Measurements from ENCODE around the gene EVC2. TPM values are rescaled to one million over a fixed set of nuclear protein-coding genes. Genes with fewer than 3 reads are reported as not detected.

The EVC2 gene
- total and polyA plus RNA-seq, 10 of the 15 experiments (the other 5 are each of a cell fraction or from before 2014, with no cell fraction given), result 0.34 to 10.4 (median 5.6) TPM

GRCh38 chr4:5517372-5517771, 191.0 kb downstream of the EVC2 start:
- 45% methylated on average over 4 of the region's 4 CpGs for WGBS (ENCODE audit: insufficient coverage, insufficient replicate concordance, low lambda C conversion rate, missing lambda C conversion rate)
- ATAC-seq, result no peak

DNA sequence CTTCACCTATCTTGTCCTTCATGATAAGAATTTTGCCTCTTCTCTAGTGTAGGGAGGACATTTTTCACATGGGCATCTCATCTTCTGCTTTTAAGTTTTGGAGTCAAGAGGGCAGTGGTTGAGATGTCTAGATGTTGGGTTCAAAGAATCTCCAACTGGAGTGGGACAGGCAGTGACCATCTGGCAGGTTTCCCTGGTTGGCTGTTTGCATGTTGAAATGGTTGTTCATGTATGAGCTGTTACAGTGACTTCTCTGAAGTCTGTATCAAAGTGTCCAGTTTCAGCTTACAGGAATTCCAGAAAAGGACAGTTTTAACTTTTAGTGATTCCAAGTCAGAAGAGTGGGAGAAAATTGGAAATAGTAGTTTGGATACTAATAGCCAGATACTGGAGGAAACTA, 192.7 kb downstream of the EVC2 start:
- H3K4me1 ChIP-seq (ENCODE audit: control insufficient read depth, insufficient read depth, low read length), result no peaks in the 10 kb centered on the region
- ATAC-seq (no peak), DNase-seq (ENCODE audit: low read depth, low spot score) (no peak), FAIRE-seq (no peak)
- no peak for TF ChIP-seq NFYB (IDR thresholded peaks at IDR 0.05; ENCODE audit: insufficient read depth, low read depth, low read length)
- TF ChIP-seq RUNX3 (IDR thresholded peaks at IDR 0.05; ENCODE audit: low read length), result no peak
- no peak for TF ChIP-seq ZSCAN29 (IDR thresholded peaks at IDR 0.05)
- TF ChIP-seq MYB (IDR thresholded peaks at IDR 0.05; ENCODE audit: borderline replicate concordance, low read depth, low read length), result no peak
- no peaks in the 10 kb centered on the region for H3K79me2 ChIP-seq (ENCODE audit: control insufficient read depth, insufficient read depth, low read length)
- no peak overlapping the region for H3K4me2 ChIP-seq (ENCODE audit: control insufficient read depth, insufficient read depth)
- ChIA-PET SMC1A (ENCODE audit: uncharacterized antibody, unreplicated experiment) (no interaction called here), RAD21 (ENCODE audit: unreplicated experiment) (no interaction called here), POLR2A (no interaction called here), CTCF (no interaction called here)
- H3K36me3 ChIP-seq (ENCODE audit: control insufficient read depth in 2 of 2, insufficient read depth in 2 of 2, low read length in 1 of 2), result no peaks in the 10 kb centered on the region
- intact Hi-C loops (cut with micrococcal nuclease; ENCODE audit: unreplicated experiment) (no loop called here), in situ Hi-C loops (cut with MboI) (no loop called here)
- no peaks in the 10 kb centered on the region for H4K20me1 ChIP-seq (ENCODE audit: control insufficient read depth, insufficient read depth)
- no peak overlapping the region for H3K27ac ChIP-seq (ENCODE audit: control insufficient read depth, insufficient read depth)
- no peak overlapping the region for H2AFZ ChIP-seq (ENCODE audit: control insufficient read depth, low read depth, low read length)
- no peak overlapping the region for H3K9ac ChIP-seq (ENCODE audit: control insufficient read depth, insufficient read depth, low read length)
- H3K9me3 ChIP-seq (replicated peaks; ENCODE audit: control insufficient read depth, insufficient read depth, low read length), result no peaks in the 10 kb centered on the region
- BruUV-seq (replicated peaks), result no TSS peak
- no peaks in the 10 kb centered on the region for H3K27me3 ChIP-seq (replicated peaks in 1 of 2; ENCODE audit: control insufficient read depth in 2 of 2, insufficient read depth in 2 of 2, low read length in 1 of 2)
- H3K4me3 ChIP-seq, result no peak overlapping the region

More at GRCh38 chr4:5517372-5517771, 191.0 kb downstream of the EVC2 start:
- POLR2A ChIA-PET, result no interaction called here
- intact Hi-C loops (cut with micrococcal nuclease; ENCODE audit: unreplicated experiment), result no loop called here
- BruUV-seq (replicated peaks), result no TSS peak
- Histone ChIP-seq H3K4me2 (ENCODE audit: control insufficient read depth, insufficient read depth) (no peak overlapping the region), H3K4me1 (ENCODE audit: control insufficient read depth, insufficient read depth, low read length) (no peaks in the 10 kb centered on the region), H3K4me3 (no peak overlapping the region), H2AFZ (ENCODE audit: control insufficient read depth, low read depth, low read length) (no peak overlapping the region), H3K36me3 (ENCODE audit: control insufficient read depth in 2 of 2, insufficient read depth in 2 of 2, low read length in 1 of 2) (no peaks in the 10 kb centered on the region), H4K20me1 (ENCODE audit: control insufficient read depth, insufficient read depth) (no peaks in the 10 kb centered on the region), H3K27ac (ENCODE audit: control insufficient read depth, insufficient read depth) (no peak overlapping the region), H3K9ac (ENCODE audit: control insufficient read depth, insufficient read depth, low read length) (no peak overlapping the region), H3K79me2 (ENCODE audit: control insufficient read depth, insufficient read depth, low read length) (no peaks in the 10 kb centered on the region), H3K27me3 (replicated peaks in 1 of 2; ENCODE audit: control insufficient read depth in 2 of 2, insufficient read depth in 2 of 2, low read length in 1 of 2) (no peaks in the 10 kb centered on the region), H3K9me3 (replicated peaks; ENCODE audit: control insufficient read depth, insufficient read depth, low read length) (no peaks in the 10 kb centered on the region)
- no peak for FAIRE-seq
- RAD21 ChIA-PET (ENCODE audit: unreplicated experiment), result no interaction called here
- no peak for TF ChIP-seq NR2F1 (conservative IDR thresholded peaks at IDR 0.05)
- no peak for DNase-seq (ENCODE audit: low read depth, low spot score)
- in situ Hi-C loops (cut with MboI), result no loop called here
- CTCF ChIA-PET, result no interaction called here
- SMC1A ChIA-PET (ENCODE audit: uncharacterized antibody, unreplicated experiment), result no interaction called here

Other genes with a start within 250 kb of the EVC2 start
- 27.1 and 29.3 TPM in 2 replicates for gene EVC, start 2.6 kb upstream of the EVC2 start, total RNA-seq (2014; rRNA removed)
- gene EVC, start 2.6 kb upstream of the EVC2 start, total RNA-seq (2014; rRNA removed; fragmentation: Illumina TruSeq; extraction: Trizol), result 22.4 and 23.0 TPM in 2 replicates
- 51.2 and 55.9 TPM in 2 replicates for gene EVC, start 2.6 kb upstream of the EVC2 start, total RNA-seq (2021)
- 6.8 and 8.8 TPM in 2 replicates for gene EVC, start 2.6 kb upstream of the EVC2 start, polyA plus RNA-seq (2011; rRNA removed)
- 21.4 and 26.6 TPM in 2 replicates for gene EVC, start 2.6 kb upstream of the EVC2 start, polyA plus RNA-seq (2014; fragmentation: Illumina TruSeq; extraction: Trizol)
- gene EVC, start 2.6 kb upstream of the EVC2 start, polyA plus RNA-seq (2014; fragmentation: Nextera tagmentation; extraction: Ambion mirVana), result 1 to 10 TPM in 1 of 2 experiments, under 1 TPM in 1; 0.87 to 1.2 TPM
- 33.8 and 36.0 TPM in 2 replicates for gene EVC, start 2.6 kb upstream of the EVC2 start, polyA plus RNA-seq (2014; rRNA removed)
- 1 to 10 TPM; 2.0 to 3.0 TPM for gene EVC, start 2.6 kb upstream of the EVC2 start, polyA plus RNA-seq (2016; fragmentation: Nextera tagmentation; extraction: Ambion mirVana)
- not detected in 2 replicates for gene CRMP1, start 184.5 kb upstream of the EVC2 start, total RNA-seq (2014; rRNA removed)
- gene CRMP1, start 184.5 kb upstream of the EVC2 start, total RNA-seq (2014; rRNA removed; fragmentation: Illumina TruSeq; extraction: Trizol), result not detected in 2 replicates
- gene CRMP1, start 184.5 kb upstream of the EVC2 start, total RNA-seq (2021), result 0.10 and 0.16 TPM in 2 replicates
- gene CRMP1, start 184.5 kb upstream of the EVC2 start, polyA plus RNA-seq (2011; rRNA removed), result 0.06 and 0.10 TPM in 2 replicates
- gene CRMP1, start 184.5 kb upstream of the EVC2 start, polyA plus RNA-seq (2014; fragmentation: Illumina TruSeq; extraction: Trizol), result 0.03 TPM in 1 of 2 replicates, not detected in the other
- gene CRMP1, start 184.5 kb upstream of the EVC2 start, polyA plus RNA-seq (2014; fragmentation: Nextera tagmentation; extraction: Ambion mirVana), result under 1 TPM; 0.13 to 0.26 TPM
- gene CRMP1, start 184.5 kb upstream of the EVC2 start, polyA plus RNA-seq (2014; rRNA removed), result 0.08 and 0.10 TPM in 2 replicates
- gene CRMP1, start 184.5 kb upstream of the EVC2 start, polyA plus RNA-seq (2016; fragmentation: Nextera tagmentation; extraction: Ambion mirVana), result 1 to 10 TPM; 1.3 to 1.4 TPM

Data from GM12878 (cell line).